Measurements from ENCODE around the gene SEPTIN12.

SEPTIN12 gene

GRCh38 chr16:4787627-4788482, at the start of gene SEPTIN12:
Gene SEPTIN12, minus strand, starts transcription at chr16:4788345. Its CDS starts 700 bp downstream, at chr16:4787645.
- TF ChIP-seq RAD21 (IDR thresholded peaks at IDR 0.05; ENCODE audit: low read depth): no peak
- no peak for TF ChIP-seq NFIC (IDR thresholded peaks at IDR 0.05)
- no peak for TF ChIP-seq EGR1 (IDR thresholded peaks at IDR 0.05)
- TF ChIP-seq TEAD4 (IDR thresholded peaks at IDR 0.05): no peak
- TF ChIP-seq REST (IDR thresholded peaks at IDR 0.05; ENCODE audit: low read depth): no peak
- TF ChIP-seq YY1 (IDR thresholded peaks at IDR 0.05; ENCODE audit: low read depth): no peak
- no peak for TF ChIP-seq MAX (IDR thresholded peaks at IDR 0.05)
- no peak for TF ChIP-seq ZBTB7A (IDR thresholded peaks at IDR 0.05; ENCODE audit: low read depth)
- no peak for TF ChIP-seq FOXM1 (IDR thresholded peaks at IDR 0.05; ENCODE audit: borderline replicate concordance, low read depth)
- no peak for TF ChIP-seq TAF1 (IDR thresholded peaks at IDR 0.05; ENCODE audit: low read depth)
- TF ChIP-seq TCF12 (IDR thresholded peaks at IDR 0.05; ENCODE audit: low read depth): no peak
- TF ChIP-seq EP300 (IDR thresholded peaks at IDR 0.05; ENCODE audit: borderline replicate concordance): no peak
- TF ChIP-seq CEBPB (IDR thresholded peaks at IDR 0.05): no peak
- TF ChIP-seq USF1 (IDR thresholded peaks at IDR 0.05): no peak
- no peak for TF ChIP-seq CREB1 (IDR thresholded peaks at IDR 0.05; ENCODE audit: low read depth)

- no peak for TF ChIP-seq TCF12 (IDR thresholded peaks at IDR 0.05; ENCODE audit: low read depth)
- no peak for TF ChIP-seq ZBTB7A (IDR thresholded peaks at IDR 0.05; ENCODE audit: low read depth)
- TF ChIP-seq CEBPB (IDR thresholded peaks at IDR 0.05): no peak
- no peak for TF ChIP-seq MAX (IDR thresholded peaks at IDR 0.05)
- TF ChIP-seq USF1 (IDR thresholded peaks at IDR 0.05): no peak
- TF ChIP-seq CREB1 (IDR thresholded peaks at IDR 0.05; ENCODE audit: low read depth): no peak
- no peak for TF ChIP-seq FOXM1 (IDR thresholded peaks at IDR 0.05; ENCODE audit: borderline replicate concordance, low read depth)
- no peak for TF ChIP-seq YY1 (IDR thresholded peaks at IDR 0.05; ENCODE audit: low read depth)
- no peak for TF ChIP-seq EP300 (IDR thresholded peaks at IDR 0.05; ENCODE audit: borderline replicate concordance)
- no peak for TF ChIP-seq RAD21 (IDR thresholded peaks at IDR 0.05; ENCODE audit: low read depth)
- TF ChIP-seq REST (IDR thresholded peaks at IDR 0.05; ENCODE audit: low read depth): no peak
- TF ChIP-seq TEAD4 (IDR thresholded peaks at IDR 0.05): no peak
- no peak for TF ChIP-seq TAF1 (IDR thresholded peaks at IDR 0.05; ENCODE audit: low read depth)
- TF ChIP-seq NFIC (IDR thresholded peaks at IDR 0.05): no peak
- no peak for TF ChIP-seq EGR1 (IDR thresholded peaks at IDR 0.05)
Measured at GRCh38 chr16:4836727-4837126, 48.6 kb upstream of the SEPTIN12 start.

GRCh38 chr16:4833584-4833983, 45.4 kb upstream of the SEPTIN12 start:
- TF ChIP-seq CEBPB (IDR thresholded peaks at IDR 0.05): no peak
- no peak for TF ChIP-seq EP300 (IDR thresholded peaks at IDR 0.05; ENCODE audit: borderline replicate concordance)
- TF ChIP-seq FOXM1 (IDR thresholded peaks at IDR 0.05; ENCODE audit: borderline replicate concordance, low read depth): no peak
- TF ChIP-seq ZBTB7A (IDR thresholded peaks at IDR 0.05; ENCODE audit: low read depth): no peak
- no peak for TF ChIP-seq TEAD4 (IDR thresholded peaks at IDR 0.05)
- TF ChIP-seq MAX (IDR thresholded peaks at IDR 0.05): no peak
- TF ChIP-seq CREB1 (IDR thresholded peaks at IDR 0.05; ENCODE audit: low read depth): no peak
- TF ChIP-seq TCF12 (IDR thresholded peaks at IDR 0.05; ENCODE audit: low read depth): no peak
- TF ChIP-seq USF1 (IDR thresholded peaks at IDR 0.05): no peak
- TF ChIP-seq EGR1 (IDR thresholded peaks at IDR 0.05): no peak
- no peak for TF ChIP-seq REST (IDR thresholded peaks at IDR 0.05; ENCODE audit: low read depth)
- no peak for TF ChIP-seq RAD21 (IDR thresholded peaks at IDR 0.05; ENCODE audit: low read depth)
- TF ChIP-seq NFIC (IDR thresholded peaks at IDR 0.05): no peak
- no peak for TF ChIP-seq TAF1 (IDR thresholded peaks at IDR 0.05; ENCODE audit: low read depth)
- TF ChIP-seq YY1 (IDR thresholded peaks at IDR 0.05; ENCODE audit: low read depth): no peak
